ENCODE results near the gene RHOF.

RHOF gene

GRCh38 chr12:121793440-121793837, at the start of gene RHOF:
TSS of gene RHOF (minus strand) at chr12:121793688. CDS start at chr12:121793633, 55 bp downstream.
- no peak for DNase-seq

GRCh38 chr12:121839993-121840761, 46.7 kb upstream of the RHOF start:
- DNase-seq = no peak

- DNase-seq = peak; percentile 98
Observed at GRCh38 chr12:121839106-121839992, 45.9 kb upstream of the RHOF start.

- DNase-seq = no peak
Observed at GRCh38 chr12:121838126-121838525, 44.6 kb upstream of the RHOF start.

- no peak for DNase-seq
Observed at GRCh38 chr12:121837680-121838079, 44.2 kb upstream of the RHOF start.

GRCh38 chr12:121831571-121832245, 38.2 kb upstream of the RHOF start:
- DNase-seq = no peak

GRCh38 chr12:121830588-121831265, 37.2 kb upstream of the RHOF start:
- DNase-seq = no peak

- no peak for DNase-seq
Observed at GRCh38 chr12:121830134-121830533, 36.6 kb upstream of the RHOF start.

GRCh38 chr12:121829250-121829918, 35.9 kb upstream of the RHOF start:
- no peak for DNase-seq

- DNase-seq = no peak
Observed at GRCh38 chr12:121828826-121829225, 35.3 kb upstream of the RHOF start.

GRCh38 chr12:121828306-121828705, 34.8 kb upstream of the RHOF start:
- no peak for DNase-seq

- no peak for DNase-seq
Observed at GRCh38 chr12:121827351-121828099, 34.0 kb upstream of the RHOF start.

- no peak for DNase-seq
Observed at GRCh38 chr12:121826318-121827150, 33.0 kb upstream of the RHOF start.

GRCh38 chr12:121825041-121825523, 31.6 kb upstream of the RHOF start:
- no peak for DNase-seq

GRCh38 chr12:121823727-121824115, 30.2 kb upstream of the RHOF start:
- DNase-seq = no peak

GRCh38 chr12:121823101-121823726, 29.7 kb upstream of the RHOF start:
- no peak for DNase-seq

- no peak for DNase-seq
Observed at GRCh38 chr12:121822393-121823100, 29.1 kb upstream of the RHOF start.

GRCh38 chr12:121820056-121820455, 26.6 kb upstream of the RHOF start:
- DNase-seq = no peak
